ENCODE data around the gene HHAT. TPM values are rescaled to one million over a fixed set of nuclear protein-coding genes. Genes with fewer than 3 reads are reported as not detected.

Gene HHAT
- total RNA-seq, 1 donor from 2014 or later: 6.0 TPM

GRCh38 chr1:210624722-210625121, 296.0 kb downstream of the HHAT start:
- DNase-seq (ENCODE audit: extremely low spot score, unreplicated experiment): no peak
- Mint-ChIP-seq H3K9me3 (ENCODE audit: unreplicated experiment) (no peaks in the 10 kb centered on the region), H3K36me3 (ENCODE audit: unreplicated experiment) (no peaks in the 10 kb centered on the region), H3K27ac (ENCODE audit: unreplicated experiment) (no peak overlapping the region), H3K4me3 (ENCODE audit: unreplicated experiment) (no peak overlapping the region), H3K4me1 (ENCODE audit: unreplicated experiment) (no peaks in the 10 kb centered on the region), H3K27me3 (ENCODE audit: unreplicated experiment) (no peaks in the 10 kb centered on the region)
- TF ChIP-seq CTCF (IDR thresholded peaks at IDR 0.05): no peak

- Mint-ChIP-seq H3K9me3 (ENCODE audit: unreplicated experiment) (no peaks in the 10 kb centered on the region), H3K36me3 (ENCODE audit: unreplicated experiment) (no peaks in the 10 kb centered on the region), H3K4me1 (ENCODE audit: unreplicated experiment) (no peaks in the 10 kb centered on the region), H3K27me3 (ENCODE audit: unreplicated experiment) (no peaks in the 10 kb centered on the region), H3K4me3 (ENCODE audit: unreplicated experiment) (no peak overlapping the region), H3K27ac (ENCODE audit: unreplicated experiment) (no peak overlapping the region)
- DNase-seq (ENCODE audit: extremely low spot score, unreplicated experiment): no peak
- TF ChIP-seq CTCF (IDR thresholded peaks at IDR 0.05): no peak
Measured at GRCh38 chr1:210625715-210626114, 297.0 kb downstream of the HHAT start.

- Mint-ChIP-seq H3K27me3 (ENCODE audit: unreplicated experiment) (no peaks in the 10 kb centered on the region), H3K4me3 (ENCODE audit: unreplicated experiment) (no peak overlapping the region), H3K4me1 (ENCODE audit: unreplicated experiment) (no peaks in the 10 kb centered on the region), H3K9me3 (ENCODE audit: unreplicated experiment) (no peaks in the 10 kb centered on the region), H3K27ac (ENCODE audit: unreplicated experiment) (no peak overlapping the region), H3K36me3 (ENCODE audit: unreplicated experiment) (no peaks in the 10 kb centered on the region)
- no peak for DNase-seq (ENCODE audit: extremely low spot score, unreplicated experiment)
- no peak for TF ChIP-seq CTCF (IDR thresholded peaks at IDR 0.05)
Measured at GRCh38 chr1:210626341-210626740, 297.6 kb downstream of the HHAT start.

GRCh38 chr1:210627755-210628154, 299.1 kb downstream of the HHAT start:
- H3K27me3 Mint-ChIP-seq (ENCODE audit: unreplicated experiment): no peaks in the 10 kb centered on the region
- no peak for TF ChIP-seq CTCF (IDR thresholded peaks at IDR 0.05)
- H3K4me3 Mint-ChIP-seq (ENCODE audit: unreplicated experiment): no peak overlapping the region
- H3K27ac Mint-ChIP-seq (ENCODE audit: unreplicated experiment): no peak overlapping the region
- H3K4me1 Mint-ChIP-seq (ENCODE audit: unreplicated experiment): no peaks in the 10 kb centered on the region
- H3K9me3 Mint-ChIP-seq (ENCODE audit: unreplicated experiment): no peaks in the 10 kb centered on the region
- no peak for DNase-seq (ENCODE audit: extremely low spot score, unreplicated experiment)
- H3K36me3 Mint-ChIP-seq (ENCODE audit: unreplicated experiment): no peaks in the 10 kb centered on the region

GRCh38 chr1:210629276-210629675, 300.6 kb downstream of the HHAT start:
- H3K36me3 Mint-ChIP-seq (ENCODE audit: unreplicated experiment): no peaks in the 10 kb centered on the region
- H3K4me1 Mint-ChIP-seq (ENCODE audit: unreplicated experiment): peaks cover 6% of the 10 kb centered on the region
- no peak for DNase-seq (ENCODE audit: extremely low spot score, unreplicated experiment)
- no peak overlapping the region for H3K27ac Mint-ChIP-seq (ENCODE audit: unreplicated experiment)
- H3K9me3 Mint-ChIP-seq (ENCODE audit: unreplicated experiment): no peaks in the 10 kb centered on the region
- TF ChIP-seq CTCF (IDR thresholded peaks at IDR 0.05): no peak
- H3K4me3 Mint-ChIP-seq (ENCODE audit: unreplicated experiment): no peak overlapping the region
- H3K27me3 Mint-ChIP-seq (ENCODE audit: unreplicated experiment): no peaks in the 10 kb centered on the region

Measured in osteocyte (in vitro differentiated cells).